Esophagus muscularis mucosa (tissue), 4 donors: Measurements from ENCODE around the gene KRTAP10-10.

ENCODE experiments used
- CTCF ChIP-seq, 3 experiments: fragments of 200-600 bp in 2 of 3; fragments of 450-650 bp in 1 of 3; sonication (generic) in 2 of 3; IDR thresholded peaks; one replicate each; pipeline ENCODE4 v1.5.1; 2017 to 2019; ENCODE audit warnings: antibody characterized with exemption in 3 of 3, mild to moderate bottlenecking in 2 of 3, moderate library complexity in 1 of 3
- EP300 ChIP-seq: sonication (generic); formaldehyde crosslinking; IDR thresholded peaks from one replicate; pipeline ENCODE4 v1.6.1; 2017; ENCODE audit warnings: antibody characterized with exemption
- POLR2A ChIP-seq: fragments of 450-650 bp; IDR thresholded peaks from one replicate; pipeline ENCODE4 v1.6.1; 2017; ENCODE audit warnings: antibody characterized with exemption, moderate library complexity, mild to moderate bottlenecking, low read depth
- POLR2AphosphoS5 ChIP-seq, 2 donors: sonication (generic); formaldehyde crosslinking; IDR thresholded peaks; one replicate each; pipeline ENCODE4 v1.6.1; 2017; ENCODE audit warnings: antibody characterized with exemption in 2 of 2

GRCh38 chr21:44637018-44637850, at the start of gene KRTAP10-10:
- TF ChIP-seq CTCF (IDR thresholded peaks at IDR 0.05) (no peak), POLR2AphosphoS5 (IDR thresholded peaks at IDR 0.05) (no peak), POLR2A (no peak), EP300 (no peak)
